WTC11 (cell line): Measurements from ENCODE around the gene DRAM2. TPM values are rescaled to one million over a fixed set of nuclear protein-coding genes. Genes with fewer than 3 reads are reported as not detected.

Experiments used
- ATAC-seq: fragments of 200-7000 bp; cut with Tn5 transposase; 2 replicates; pipeline ENCODE4 v1.10.0; 2021; ENCODE audit warnings: mild to moderate bottlenecking, moderate library complexity
- CTCF ChIA-PET: fragments of 300-600 bp; sonication (Branson Sonifier 250); formaldehyde crosslinking; loops from one replicate; lab custom pipeline; 2021; ENCODE audit warnings: antibody characterized with exemption; lab: Charles Lee
- POLR2A ChIA-PET: fragments of 350-600 bp; sonication (Branson Sonifier 250); formaldehyde crosslinking; loops from one replicate; lab custom pipeline; 2021; ENCODE audit warnings: antibody characterized with exemption; lab: Charles Lee
- DNase-seq: peaks from one replicate; pipeline ENCODE4 v3.0.0; 2021; ENCODE audit warnings: low spot score
- H3K27ac Mint-ChIP-seq: 2 replicates; pipeline ENCODE4 v1.8.0; 2021; ENCODE audit warnings: mixed read lengths
- H3K27me3 Mint-ChIP-seq: 2 replicates; pipeline ENCODE4 v1.8.0; 2021; ENCODE audit warnings: low read depth, mild to moderate bottlenecking, moderate library complexity, mixed read lengths
- H3K36me3 Mint-ChIP-seq: 2 replicates; pipeline ENCODE4 v1.8.0; 2021; ENCODE audit warnings: mixed read lengths
- H3K4me1 Mint-ChIP-seq: 2 replicates; pipeline ENCODE4 v1.8.0; 2022; ENCODE audit warnings: mixed read lengths
- H3K4me3 Mint-ChIP-seq: 2 replicates; pipeline ENCODE4 v1.8.0; 2021; ENCODE audit warnings: mild to moderate bottlenecking, moderate library complexity, mixed read lengths
- H3K9me3 Mint-ChIP-seq: 2 replicates; pipeline ENCODE4 v1.8.0; 2021; ENCODE audit warnings: mixed read lengths
- CREM ChIP-seq: sonication (generic); formaldehyde crosslinking; IDR thresholded peaks from 2 replicates; pipeline ENCODE4 v1.8.1; 2022; ENCODE audit warnings: mild to moderate bottlenecking, missing genetic modification reagents, moderate library complexity
- ESRRA ChIP-seq: sonication (generic); formaldehyde crosslinking; IDR thresholded peaks from 2 replicates; pipeline ENCODE4 v1.8.1; 2022; ENCODE audit warnings: mild to moderate bottlenecking, missing genetic modification reagents, borderline replicate concordance
- HMGXB4 ChIP-seq: sonication (generic); formaldehyde crosslinking; IDR thresholded peaks from 2 replicates; pipeline ENCODE4 v1.8.1; 2023; ENCODE audit warnings: mild to moderate bottlenecking, moderate library complexity, missing genetic modification reagents
- JUN ChIP-seq: sonication (generic); formaldehyde crosslinking; IDR thresholded peaks from 2 replicates; pipeline ENCODE4 v1.8.0; 2023; ENCODE audit warnings: mild to moderate bottlenecking, missing genetic modification reagents
- NFATC4 ChIP-seq: fragments of 250-450 bp; sonication (Bioruptor Pico); IDR thresholded peaks from 2 replicates; pipeline ENCODE4 v1.9.0; 2021; ENCODE audit warnings: mild to moderate bottlenecking
- PRDM15 ChIP-seq: sonication (generic); formaldehyde crosslinking; IDR thresholded peaks from 2 replicates; pipeline ENCODE4 v1.8.0; 2022; ENCODE audit warnings: missing genetic modification reagents
- SMAD3 ChIP-seq: sonication (generic); formaldehyde crosslinking; IDR thresholded peaks from 2 replicates; pipeline ENCODE4 v1.8.0; 2022; ENCODE audit warnings: missing genetic modification reagents, mild to moderate bottlenecking, borderline replicate concordance
- TCF7 ChIP-seq: sonication (generic); formaldehyde crosslinking; IDR thresholded peaks from 2 replicates; pipeline ENCODE4 v1.8.0; 2022; ENCODE audit warnings: mild to moderate bottlenecking, low read depth, missing genetic modification reagents, moderate library complexity
- TEAD4 ChIP-seq: sonication (generic); formaldehyde crosslinking; IDR thresholded peaks from 2 replicates; pipeline ENCODE4 v1.8.0; 2022; ENCODE audit warnings: mild to moderate bottlenecking, missing genetic modification reagents
- ZBTB43 ChIP-seq: sonication (generic); formaldehyde crosslinking; IDR thresholded peaks from 2 replicates; pipeline ENCODE4 v1.8.1; 2023; ENCODE audit warnings: mild to moderate bottlenecking, missing genetic modification reagents
- ZNF138 ChIP-seq: sonication (generic); formaldehyde crosslinking; conservative IDR thresholded peaks from 2 replicates; pipeline ENCODE4 v1.8.1; 2022; ENCODE audit warnings: mild to moderate bottlenecking, moderate library complexity, missing genetic modification reagents
- ZNF281 ChIP-seq: sonication (generic); formaldehyde crosslinking; IDR thresholded peaks from 2 replicates; pipeline ENCODE4 v1.8.0; 2023; ENCODE audit warnings: mild to moderate bottlenecking, missing genetic modification reagents
- ZNF396 ChIP-seq: fragments of 250-450 bp; sonication (Bioruptor Pico); IDR thresholded peaks from 2 replicates; pipeline ENCODE4 v1.8.0; 2021; ENCODE audit warnings: mild to moderate bottlenecking, moderate library complexity, borderline replicate concordance
- ZNF423 ChIP-seq: fragments of 250-450 bp; sonication (Bioruptor Pico); IDR thresholded peaks from 2 replicates; pipeline ENCODE4 v2.1.2; 2022; ENCODE audit warnings: mild to moderate bottlenecking, moderate library complexity
- total RNA-seq: library from RNA; stranded (reverse); gene quantifications from 3 replicates; pipeline ENCODE4 v1.2.3, GENCODE V29; 2021
- TF ChIP-seq, protein P1 (sequence below): sonication (generic); formaldehyde crosslinking; IDR thresholded peaks from 2 replicates; pipeline ENCODE4 v1.8.1; 2023; ENCODE audit warnings: mild to moderate bottlenecking, missing genetic modification reagents, moderate library complexity
- TF ChIP-seq, protein P2 (sequence below): sonication (generic); formaldehyde crosslinking; IDR thresholded peaks from 2 replicates; pipeline ENCODE4 v1.8.0; 2022; ENCODE audit warnings: mild to moderate bottlenecking, missing genetic modification reagents
- TF ChIP-seq, protein P3 (sequence below): sonication (generic); formaldehyde crosslinking; IDR thresholded peaks from 2 replicates; pipeline ENCODE4 v1.8.0; 2023; ENCODE audit warnings: missing genetic modification reagents

The DRAM2 gene
- total RNA-seq, 1 experiment from 2014 or later = 34.3 TPM

DNA sequence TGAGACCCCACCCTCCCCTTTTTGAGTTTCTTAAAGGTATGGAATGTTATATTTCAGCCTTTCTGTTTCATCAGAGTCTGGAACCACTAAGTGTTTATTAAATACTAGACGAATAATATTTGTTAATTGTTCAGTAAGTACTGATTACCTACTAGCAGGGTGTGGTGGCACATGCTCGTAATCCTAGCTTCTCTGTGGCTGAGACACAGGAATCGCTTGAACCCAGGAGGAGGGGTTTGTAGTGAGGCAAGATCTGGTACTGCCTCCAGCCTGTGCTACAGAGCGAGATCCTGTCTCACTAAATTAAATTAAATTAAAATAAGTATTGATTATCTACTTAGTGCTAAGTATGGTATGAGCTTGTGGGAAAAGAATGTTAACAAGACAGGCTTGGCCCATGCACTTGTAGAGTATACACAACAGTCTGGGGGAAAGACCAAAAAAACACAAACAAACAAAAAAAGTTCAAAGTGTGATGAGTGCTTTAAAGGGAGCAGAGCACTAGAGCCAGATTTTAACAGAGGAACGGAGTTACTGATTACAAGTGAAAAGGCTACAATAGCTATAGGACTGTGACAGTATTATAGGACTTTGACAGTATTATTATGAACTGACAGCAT is 2.6 kb upstream of the DRAM2 start:
- H3K27me3 Mint-ChIP-seq = no peaks in the 10 kb centered on the region
- H3K4me1 Mint-ChIP-seq = peaks cover 28% of the 10 kb centered on the region
- DNase-seq (no peak), ATAC-seq (no peak)
- CTCF ChIA-PET = interaction anchor here (1.9 kb wide), 1 partner anchor 313 kb away, joined by 4 read pairs; no protein-coding TSS in a partner anchor
- no peak overlapping the region for H3K27ac Mint-ChIP-seq
- H3K4me3 Mint-ChIP-seq = peak overlapping the region; percentile 13; the same call in 1 of the 2 replicates
- POLR2A ChIA-PET = no interaction called here
- H3K9me3 Mint-ChIP-seq = no peaks in the 10 kb centered on the region
- no peak for TF ChIP-seq ESRRA (CRISPR knock-in tag)
- no peak for TF ChIP-seq TCF7 (CRISPR knock-in tag)
- peaks cover 8% of the 10 kb centered on the region; the same call in 1 of the 2 replicates for H3K36me3 Mint-ChIP-seq

GRCh38 chr1:111141245-111142220 is 1.6 kb upstream of the DRAM2 start:
- Mint-ChIP-seq H3K4me3 (peak overlapping the region; percentile 99), H3K27me3 (no peaks in the 10 kb centered on the region), H3K4me1 (peaks cover 28% of the 10 kb centered on the region), H3K27ac (peak overlapping the region; percentile 16), H3K36me3 (peaks cover 10% of the 10 kb centered on the region; the same call in 1 of the 2 replicates), H3K9me3 (no peaks in the 10 kb centered on the region)
- no peak for ATAC-seq
- ChIA-PET POLR2A (no interaction called here), CTCF (interaction anchor here (1.9 kb wide), 1 partner anchor 312 kb away, joined by 4 read pairs; no protein-coding TSS in a partner anchor)
- TF ChIP-seq ZNF423 (CRISPR knock-in tag) (no peak), ZBTB43 (CRISPR knock-in tag) (no peak), ZNF138 (CRISPR knock-in tag) (no peak), PRDM15 (CRISPR knock-in tag) (no peak), CREM (no peak), JUN (no peak)
- TF ChIP-seq, protein P1, sequence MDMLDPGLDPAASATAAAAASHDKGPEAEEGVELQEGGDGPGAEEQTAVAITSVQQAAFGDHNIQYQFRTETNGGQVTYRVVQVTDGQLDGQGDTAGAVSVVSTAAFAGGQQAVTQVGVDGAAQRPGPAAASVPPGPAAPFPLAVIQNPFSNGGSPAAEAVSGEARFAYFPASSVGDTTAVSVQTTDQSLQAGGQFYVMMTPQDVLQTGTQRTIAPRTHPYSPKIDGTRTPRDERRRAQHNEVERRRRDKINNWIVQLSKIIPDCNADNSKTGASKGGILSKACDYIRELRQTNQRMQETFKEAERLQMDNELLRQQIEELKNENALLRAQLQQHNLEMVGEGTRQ (CRISPR knock-in tag) = no peak
- TF ChIP-seq, protein P2, sequence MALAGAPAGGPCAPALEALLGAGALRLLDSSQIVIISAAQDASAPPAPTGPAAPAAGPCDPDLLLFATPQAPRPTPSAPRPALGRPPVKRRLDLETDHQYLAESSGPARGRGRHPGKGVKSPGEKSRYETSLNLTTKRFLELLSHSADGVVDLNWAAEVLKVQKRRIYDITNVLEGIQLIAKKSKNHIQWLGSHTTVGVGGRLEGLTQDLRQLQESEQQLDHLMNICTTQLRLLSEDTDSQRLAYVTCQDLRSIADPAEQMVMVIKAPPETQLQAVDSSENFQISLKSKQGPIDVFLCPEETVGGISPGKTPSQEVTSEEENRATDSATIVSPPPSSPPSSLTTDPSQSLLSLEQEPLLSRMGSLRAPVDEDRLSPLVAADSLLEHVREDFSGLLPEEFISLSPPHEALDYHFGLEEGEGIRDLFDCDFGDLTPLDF = no peak
- TF ChIP-seq, protein P3, sequence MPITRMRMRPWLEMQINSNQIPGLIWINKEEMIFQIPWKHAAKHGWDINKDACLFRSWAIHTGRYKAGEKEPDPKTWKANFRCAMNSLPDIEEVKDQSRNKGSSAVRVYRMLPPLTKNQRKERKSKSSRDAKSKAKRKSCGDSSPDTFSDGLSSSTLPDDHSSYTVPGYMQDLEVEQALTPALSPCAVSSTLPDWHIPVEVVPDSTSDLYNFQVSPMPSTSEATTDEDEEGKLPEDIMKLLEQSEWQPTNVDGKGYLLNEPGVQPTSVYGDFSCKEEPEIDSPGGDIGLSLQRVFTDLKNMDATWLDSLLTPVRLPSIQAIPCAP (CRISPR knock-in tag) = no peak
- DNase-seq = no peak

- ChIA-PET CTCF (interaction anchor here (2.2 kb wide), 1 partner anchor 82 kb away, joined by 5 read pairs; no protein-coding TSS in a partner anchor), POLR2A (no interaction called here)
- peaks cover 28% of the 10 kb centered on the region for H3K4me1 Mint-ChIP-seq
- no peak overlapping the region for H3K27ac Mint-ChIP-seq
- H3K9me3 Mint-ChIP-seq = no peaks in the 10 kb centered on the region
- H3K27me3 Mint-ChIP-seq = no peaks in the 10 kb centered on the region
- DNase-seq = no peak
- H3K36me3 Mint-ChIP-seq = peaks cover 18% of the 10 kb centered on the region
- peak overlapping the region; percentile 99 for H3K4me3 Mint-ChIP-seq
- ATAC-seq = peak; percentile 54
- TF ChIP-seq ZNF138 (CRISPR knock-in tag) (no peak), NFATC4 (CRISPR knock-in tag) (no peak), ESRRA (CRISPR knock-in tag) (no peak), TEAD4 (CRISPR knock-in tag) (no peak), ZNF281 (CRISPR knock-in tag) (no peak), HMGXB4 (no peak), SMAD3 (CRISPR knock-in tag) (no peak), ZNF396 (CRISPR knock-in tag) (no peak)
Measured at GRCh38 chr1:111140680-111140967, 731 bp upstream of the DRAM2 start.
